NK-92 treated with Interleukin-12 subunit alpha and Interleukin-12 subunit beta, amount 100 ng/mL, for 24 hours (cell line): ENCODE results near the gene SPRTN.

ENCODE experiments used
- DNase-seq: peaks from one replicate; lab custom pipeline; 2025; lab: John Stamatoyannopoulos, UW

The SPRTN gene

GRCh38 chr1:231338270-231339128, at the start of gene SPRTN:
TSS of gene SPRTN (plus strand) at chr1:231338293. CDS start at chr1:231338384, 91 bp downstream.
- no peak for DNase-seq

- DNase-seq, result no peak
Measured at GRCh38 chr1:231295938-231296337, 42.2 kb upstream of the SPRTN start.

DNA sequence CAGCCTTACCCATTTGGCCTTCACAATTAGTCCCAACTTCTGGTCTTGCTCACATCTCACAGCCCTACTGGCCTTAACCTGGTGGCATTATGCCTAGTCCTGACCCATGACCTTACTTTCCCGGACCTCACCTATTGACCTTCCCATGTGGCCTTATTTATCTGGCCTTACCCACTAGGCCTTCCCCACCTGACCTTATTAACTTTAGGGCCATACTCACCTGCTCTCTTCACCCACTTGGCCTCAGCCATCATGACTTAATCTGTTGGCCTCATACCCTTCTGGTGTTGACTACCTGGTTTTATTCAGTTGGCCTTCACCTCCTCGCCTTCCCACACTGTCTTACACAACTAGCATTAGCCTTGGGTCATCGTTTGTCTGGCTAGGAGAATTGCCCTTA, 36.1 kb upstream of the SPRTN start:
- DNase-seq, result no peak

DNA sequence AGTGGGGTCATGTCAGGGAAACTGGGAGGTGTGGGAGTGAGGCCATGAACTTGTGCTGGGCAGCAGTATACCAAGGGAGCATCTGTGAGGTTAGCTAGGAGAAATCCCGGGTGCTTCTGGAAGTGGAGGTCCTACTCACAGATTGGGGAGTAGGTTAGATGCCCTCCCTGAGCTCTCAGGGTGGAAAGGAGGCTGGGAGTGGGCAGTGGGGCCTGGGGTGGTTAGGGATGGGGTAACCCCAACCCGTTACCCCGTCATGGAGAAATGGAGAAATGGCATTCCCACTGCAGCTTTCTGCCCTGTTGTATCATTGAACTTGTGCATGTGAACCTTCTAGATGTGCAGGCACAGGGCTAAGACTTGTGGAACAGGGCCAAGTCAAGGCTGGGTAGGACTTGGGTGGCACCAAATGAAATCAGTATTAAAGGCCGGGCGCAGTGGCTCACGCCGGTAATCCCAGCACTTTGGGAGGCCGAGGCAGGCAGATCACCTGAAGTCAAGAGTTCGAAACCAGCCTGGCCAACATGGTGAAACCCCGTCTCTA, 27.6 kb upstream of the SPRTN start:
- no peak for DNase-seq

DNA sequence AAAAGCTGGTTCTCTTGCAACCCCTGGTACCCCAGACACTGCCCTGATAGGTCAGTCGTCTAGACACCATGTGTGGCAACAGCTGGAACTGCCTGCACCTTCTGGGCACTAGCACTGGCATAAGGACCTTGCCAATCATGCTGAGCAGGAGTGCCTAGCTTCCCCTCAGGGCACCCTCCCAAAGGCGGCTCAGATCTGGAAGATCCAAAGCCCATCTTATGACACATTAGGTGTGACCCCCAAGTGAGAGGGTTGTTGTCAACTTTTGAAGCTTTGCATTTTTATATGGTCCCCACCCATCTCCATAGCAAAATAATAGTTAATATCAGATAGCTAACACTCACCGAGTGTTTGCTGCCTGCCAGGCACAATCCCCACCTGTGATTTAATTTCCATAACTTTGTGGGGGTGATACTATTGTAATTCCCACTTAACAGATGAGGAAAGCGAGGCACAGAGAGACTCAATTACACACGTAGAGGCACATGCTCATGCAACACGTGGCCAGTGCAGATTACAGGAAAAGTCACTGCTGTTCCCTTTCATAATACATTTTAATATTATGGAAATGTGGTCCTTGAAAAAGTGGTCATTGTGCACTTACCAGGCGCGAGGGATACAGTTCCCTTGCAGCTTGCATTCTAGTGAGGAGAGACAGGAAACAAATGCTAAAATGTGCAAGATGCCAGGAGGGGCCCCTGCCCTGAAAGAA, 26.2 kb upstream of the SPRTN start:
- DNase-seq, result no peak

DNA sequence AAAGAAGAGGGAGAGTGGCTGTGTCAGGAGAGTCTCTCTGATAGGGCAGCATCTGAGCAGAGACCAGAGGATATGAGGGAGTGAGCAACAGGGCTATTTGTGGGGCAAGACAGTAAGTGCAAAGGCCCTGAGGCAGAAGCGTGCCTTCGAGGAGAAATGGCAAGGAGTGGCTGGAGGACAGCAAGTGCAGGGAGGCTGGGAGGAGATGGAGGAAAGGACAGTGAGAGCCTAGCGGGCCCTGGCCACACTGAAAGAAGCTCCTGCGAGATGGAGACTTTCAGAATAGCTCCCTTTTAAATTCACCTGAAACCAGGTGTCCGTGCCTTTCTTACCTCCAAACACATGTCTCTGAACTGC, 25.7 kb upstream of the SPRTN start:
- no peak for DNase-seq

- no peak for DNase-seq
Measured at GRCh38 chr1:231313661-231314060, 24.4 kb upstream of the SPRTN start.

- no peak for DNase-seq
Measured at GRCh38 chr1:231315887-231316286, 22.2 kb upstream of the SPRTN start.

DNA sequence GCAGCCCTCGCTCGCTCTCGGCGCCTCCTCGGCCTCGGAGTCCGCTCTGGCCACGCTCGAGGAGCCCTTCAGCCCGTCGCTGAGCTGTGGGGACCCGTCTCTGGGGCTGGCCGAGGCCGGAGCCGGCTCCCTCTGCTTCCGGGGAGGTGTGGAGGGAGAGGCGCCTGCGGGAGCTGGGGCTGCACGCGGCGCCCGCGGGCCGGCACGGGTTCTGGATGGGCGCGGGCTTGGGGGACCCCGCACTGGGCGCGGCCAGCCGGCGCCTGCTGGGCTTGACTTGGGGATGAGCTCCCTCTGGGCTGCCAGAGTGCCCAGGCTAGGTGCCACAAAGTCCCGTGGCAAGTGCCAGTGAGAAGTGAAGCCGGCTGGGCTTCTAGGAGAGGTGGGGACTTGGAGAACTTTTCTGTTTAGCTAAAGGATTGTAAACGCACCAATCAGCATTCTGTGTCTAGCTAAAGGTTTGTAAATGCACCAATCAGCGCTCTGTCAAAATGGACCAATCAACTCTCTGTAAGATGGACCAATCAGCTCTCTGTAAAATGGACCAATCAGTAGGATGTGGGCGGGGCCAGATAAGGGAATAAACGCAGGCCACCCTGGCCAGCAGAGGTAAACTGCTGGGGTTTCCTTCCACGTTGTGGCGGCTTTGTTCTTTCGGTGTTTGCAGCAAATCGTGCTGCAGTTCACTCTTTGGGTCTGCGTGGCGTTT, 20.6 kb upstream of the SPRTN start:
- DNase-seq, result no peak

GRCh38 chr1:231318015-231318355, 20.1 kb upstream of the SPRTN start:
- DNase-seq, result no peak

DNA sequence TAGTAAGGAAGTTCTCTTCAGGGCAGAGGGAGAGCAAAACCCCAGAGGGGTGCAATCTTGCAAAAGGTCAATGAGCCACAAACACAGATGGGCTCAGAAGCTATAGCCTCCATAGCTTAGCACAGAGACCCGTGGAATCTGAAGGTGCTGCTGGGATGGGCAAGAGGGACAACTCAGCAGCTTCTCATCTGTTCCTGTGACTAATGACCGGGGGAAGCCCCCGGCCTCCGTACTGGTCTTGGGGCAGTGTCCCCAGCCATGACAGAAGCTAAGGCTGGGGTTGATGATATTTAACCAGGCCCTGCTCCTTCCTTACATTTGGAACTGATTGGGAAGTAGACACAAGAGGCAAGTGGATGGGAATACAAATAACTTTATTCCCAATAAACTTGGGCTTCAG, 19.5 kb upstream of the SPRTN start:
- DNase-seq, result no peak

GRCh38 chr1:231319080-231319479, 19.0 kb upstream of the SPRTN start:
- no peak for DNase-seq

DNA sequence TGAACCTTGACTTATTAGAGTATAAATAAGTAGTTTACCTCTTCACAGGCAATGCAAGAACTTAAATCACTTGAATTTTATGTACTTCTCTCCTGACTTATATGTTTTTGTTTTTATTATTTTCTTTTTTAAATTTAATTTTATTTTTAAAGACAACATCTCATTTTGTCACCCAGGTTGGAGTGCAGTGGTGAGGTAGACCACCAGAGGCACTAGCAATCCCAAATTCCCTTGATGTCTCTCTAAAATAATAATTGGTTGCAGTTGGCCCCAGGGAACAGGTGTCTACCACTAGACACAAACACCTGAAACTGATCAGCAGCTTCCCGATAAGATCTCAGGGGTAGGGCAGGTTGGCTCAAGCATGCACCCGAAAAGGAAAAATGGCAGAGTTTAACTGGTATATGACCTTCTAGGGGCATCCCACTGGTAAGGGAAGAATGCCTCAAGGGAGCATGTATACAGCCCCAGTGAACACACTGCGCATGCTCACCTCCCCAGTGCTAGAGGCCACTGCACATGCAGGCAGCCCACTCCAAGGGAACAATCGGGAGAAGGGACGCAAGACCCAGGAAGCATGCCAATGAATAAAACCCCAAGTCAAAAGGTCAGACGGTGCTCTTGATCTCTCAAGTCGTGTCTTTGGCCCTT, 15.1 kb upstream of the SPRTN start:
- no peak for DNase-seq

DNA sequence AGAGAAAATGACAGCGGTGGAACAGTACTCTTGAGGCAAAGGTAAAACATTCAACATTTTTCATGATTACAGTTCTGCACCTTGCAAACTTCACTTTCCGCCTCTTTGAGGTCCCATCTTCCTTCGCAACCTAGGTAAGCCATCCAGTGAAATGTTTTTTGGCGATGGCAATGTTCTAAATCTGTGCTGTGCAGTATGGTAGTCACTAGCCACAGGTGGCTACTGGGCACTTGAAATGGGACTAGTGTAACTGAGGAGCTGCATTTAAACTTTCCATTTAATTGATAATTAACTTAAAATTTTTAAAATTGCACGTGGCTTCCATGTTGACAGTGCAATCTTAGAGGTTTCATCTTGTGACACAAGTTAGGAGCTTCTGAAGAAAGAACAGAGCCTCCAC, 13.4 kb upstream of the SPRTN start:
- DNase-seq, result no peak

DNA sequence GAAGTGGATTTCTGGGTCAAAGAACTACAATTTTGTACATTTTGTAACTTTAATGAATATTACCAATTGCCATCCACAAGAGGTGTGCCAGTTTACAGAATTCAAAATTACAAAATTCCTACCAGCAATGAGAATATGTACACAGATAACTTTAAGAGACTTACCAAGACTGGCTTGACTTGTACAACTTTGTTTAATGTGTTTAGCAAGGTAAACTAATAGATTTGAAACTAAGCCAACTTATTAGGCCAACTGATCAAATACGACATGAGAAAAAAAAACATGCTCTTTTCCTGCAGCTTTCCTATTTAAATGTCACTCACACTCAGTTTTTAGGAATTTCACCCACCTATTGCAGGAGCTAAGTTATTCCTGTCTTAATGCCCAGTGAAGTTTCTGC, 11.8 kb upstream of the SPRTN start:
- DNase-seq, result no peak

DNA sequence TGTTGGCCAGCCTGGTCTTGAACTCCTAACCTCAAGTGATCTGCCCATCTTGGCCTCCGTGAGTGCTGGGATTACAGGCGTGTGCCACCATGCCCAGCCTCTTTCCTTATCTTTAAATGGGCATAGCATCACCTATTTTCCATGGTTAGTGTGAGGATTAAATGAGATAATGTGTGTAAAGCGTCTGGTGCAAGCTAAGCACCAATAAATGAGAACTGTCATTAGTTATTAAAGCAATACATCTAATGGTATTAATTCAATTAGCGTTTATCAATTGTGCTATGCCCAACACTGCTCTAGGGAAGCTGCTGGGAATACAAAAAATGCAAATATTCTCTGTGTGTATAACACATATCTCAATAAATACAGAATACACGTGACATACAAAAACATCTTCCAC, 10.5 kb upstream of the SPRTN start:
- DNase-seq, result no peak

GRCh38 chr1:231329483-231329882, 8.6 kb upstream of the SPRTN start:
- no peak for DNase-seq

GRCh38 chr1:231332761-231333160, 5.3 kb upstream of the SPRTN start:
- no peak for DNase-seq

DNA sequence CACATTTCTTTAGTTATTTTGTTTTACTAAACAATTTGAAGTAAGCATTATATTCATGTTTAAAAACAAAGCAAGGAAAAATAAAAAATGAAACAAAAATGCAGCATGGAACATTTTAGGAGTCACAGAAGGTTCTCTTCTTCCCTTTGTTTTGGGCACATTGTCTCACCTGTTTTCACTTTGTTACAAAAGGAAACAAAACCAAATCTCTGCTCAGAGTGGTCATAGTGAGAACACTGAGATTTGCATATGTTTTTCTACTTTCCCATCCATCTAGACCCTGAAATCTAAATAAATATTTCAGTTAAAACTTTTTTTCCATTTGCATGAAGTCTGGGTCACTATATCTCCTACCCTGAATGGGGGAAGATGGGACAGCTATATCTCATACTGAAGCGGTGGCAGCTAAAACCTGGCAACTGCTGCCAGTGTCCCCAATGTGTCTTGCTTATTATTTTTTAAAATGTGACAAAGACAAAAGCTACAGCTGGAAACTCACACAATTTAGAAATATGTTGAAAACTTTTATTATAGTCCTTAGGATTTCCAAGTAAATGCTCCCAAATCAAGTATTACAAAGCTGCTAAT, 3.9 kb upstream of the SPRTN start:
- no peak for DNase-seq

GRCh38 chr1:231334952-231335351, 3.1 kb upstream of the SPRTN start:
- no peak for DNase-seq

- no peak for DNase-seq
Measured at GRCh38 chr1:231335663-231336602, 2.2 kb upstream of the SPRTN start.
